K562 (cell line): Measurements from ENCODE around the gene BGLAP. TPM values are rescaled to one million over a fixed set of nuclear protein-coding genes. Genes with fewer than 3 reads are reported as not detected.

Experiments used
- ATAC-seq: fragments of 200-7000 bp; cut with Tn5 transposase; 3 replicates; pipeline ENCODE4 v1.9.1; 2020; ENCODE audit warnings: moderate library complexity
- BruUV-seq: library from RNA; stranded (reverse); fragments of 400-500 nt; replicated peaks from 2 replicates; lab custom pipeline; 2021; lab: Mats Ljungman, UMichigan
- CTCF ChIA-PET: fragments of 300-600 bp; formaldehyde crosslinking; extraction: SDS; loops from one replicate; lab custom pipeline; 2021; ENCODE audit warnings: low intra/inter-chr PET ratio; lab: Yijun Ruan, JAX
- POLR2A ChIA-PET: fragments of 300-600, 350-650 bp; sonication (Branson Sonifier 250); formaldehyde crosslinking; extraction: SDS; loops from one replicate; lab custom pipeline; 2021; ENCODE audit warnings: antibody characterized with exemption, inconsistent platforms; lab: Yijun Ruan, JAX
- DNase-seq, 4 experiments: peaks; one replicate each; pipeline versions ENCODE4 v3.0.0 to v3.0.0-alpha.2; 2011 to 2018; ENCODE audit warnings: low spot score in 3 of 4, mixed read lengths in 3 of 4; ENCODE audit errors: extremely low read depth in 1 of 4
- FAIRE-seq: peaks from 2 replicates; lab custom pipeline; 2011; peaks lifted over from hg19 to GRCh38; lab: Jason Lieb, UNC
- H2AFZ ChIP-seq: 2 replicates; pipeline ENCODE4 v1.6.0; 2011; ENCODE audit warnings: low read depth, low read length, control low read depth, inconsistent platforms
- H3K27ac ChIP-seq: fragments of 200-600 bp; 3 replicates; pipeline ENCODE4 v1.8.0; 2011; ENCODE audit warnings: low read depth, mild to moderate bottlenecking, control low read depth, inconsistent platforms, low read length, moderate library complexity, mixed read lengths; ENCODE audit errors: extremely low read depth
- H3K27me3 ChIP-seq, 2 experiments: fragments of 300-600 bp in 1 of 2; 2 replicates in 1 of 2; 3 replicates in 1 of 2; pipeline versions ENCODE4 v1.6.0 to v1.8.0; 2011; ENCODE audit warnings: inconsistent platforms in 2 of 2, low read length in 2 of 2, mild to moderate bottlenecking in 1 of 2, mixed read lengths in 1 of 2, moderate library complexity in 1 of 2; ENCODE audit not compliant: control insufficient read depth in 2 of 2, insufficient read depth in 2 of 2
- H3K36me3 ChIP-seq: fragments of 300-600 bp; 3 replicates; pipeline ENCODE4 v1.8.0; 2011; ENCODE audit warnings: mild to moderate bottlenecking, low read length, inconsistent platforms; ENCODE audit not compliant: control insufficient read depth, insufficient read depth
- H3K4me1 ChIP-seq, 2 experiments: fragments of 200-600 bp in 1 of 2; replicated peaks in 1 of 2; 2 replicates in 1 of 2; 3 replicates in 1 of 2; pipeline versions ENCODE4 v1.5.1 to v1.8.0; 2011; ENCODE audit warnings: inconsistent platforms in 2 of 2, low read length in 2 of 2, mild to moderate bottlenecking in 1 of 2, mixed read lengths in 1 of 2, moderate library complexity in 1 of 2; ENCODE audit not compliant: control insufficient read depth in 2 of 2, insufficient read depth in 2 of 2
- H3K4me2 ChIP-seq: 2 replicates; pipeline ENCODE4 v1.6.1; 2011; ENCODE audit warnings: low read length, control low read depth, inconsistent platforms, mixed read lengths; ENCODE audit not compliant: insufficient read depth
- H3K4me3 ChIP-seq: fragments of 200-600 bp; sonication (generic), shearing (Covaris generic); 2 replicates; pipeline ENCODE4 v1.5.1; 2016; ENCODE audit warnings: control low read depth, inconsistent platforms
- H3K79me2 ChIP-seq: fragments of 200-600 bp; 3 replicates; pipeline ENCODE4 v1.8.0; 2011; ENCODE audit warnings: low read length, inconsistent platforms; ENCODE audit not compliant: control insufficient read depth, insufficient read depth
- H3K9ac ChIP-seq, 2 experiments: 2 replicates each; pipeline versions ENCODE4 v1.6.0 to v1.6.1; 2011; ENCODE audit warnings: low read depth in 2 of 2, low read length in 2 of 2, control low read depth in 1 of 2, inconsistent platforms in 1 of 2, mild to moderate bottlenecking in 1 of 2, mixed read lengths in 1 of 2; ENCODE audit not compliant: insufficient read depth in 1 of 2
- H3K9me1 ChIP-seq: one replicate; pipeline ENCODE4 v1.6.0; 2011; ENCODE audit warnings: inconsistent platforms, mild to moderate bottlenecking, low read length, moderate library complexity; ENCODE audit not compliant: control insufficient read depth, insufficient read depth
- H3K9me3 ChIP-seq: replicated peaks from 2 replicates; pipeline ENCODE4 v1.5.1; 2011; ENCODE audit warnings: low read depth, low read length, inconsistent platforms; ENCODE audit not compliant: control insufficient read depth, insufficient read depth
- H4K20me1 ChIP-seq: replicated peaks from 2 replicates; pipeline ENCODE4 v1.6.1; 2011; ENCODE audit warnings: low read length, inconsistent platforms, mixed read lengths; ENCODE audit not compliant: control insufficient read depth, insufficient read depth
- HOXB6 ChIP-seq: fragments of 250-450 bp; sonication (Bioruptor Pico); IDR thresholded peaks from 2 replicates; pipeline ENCODE4 v1.5.1; 2022; ENCODE audit warnings: mild to moderate bottlenecking, borderline replicate concordance
- NR4A1 ChIP-seq, 2 experiments: fragments of 250-450 bp in 1 of 2; fragments of 450-650 bp in 1 of 2; sonication (Bioruptor Pico) in 1 of 2; IDR thresholded peaks; 2 replicates each; pipeline versions ENCODE4 v1.4.0 to v1.6.1; 2016 to 2020; ENCODE audit warnings: mild to moderate bottlenecking in 2 of 2, missing compliant biosample characterization in 1 of 2, missing genetic modification characterization in 1 of 2, moderate library complexity in 1 of 2
- PHF21A ChIP-seq: fragments of 450-650 bp; IDR thresholded peaks from 2 replicates; pipeline ENCODE4 v1.6.1; 2017; ENCODE audit warnings: low read depth, borderline replicate concordance
- POLR2G ChIP-seq: fragments of 200-400 bp; formaldehyde crosslinking; IDR thresholded peaks from 2 replicates; pipeline ENCODE4 v1.6.1; 2017; ENCODE audit warnings: low read depth, mild to moderate bottlenecking, antibody characterized with exemption, low read length, moderate library complexity
- TARDBP ChIP-seq: fragments of 450-650 bp; IDR thresholded peaks from 2 replicates; pipeline ENCODE4 v1.6.1; 2016
- YY1 ChIP-seq, 3 experiments: IDR thresholded peaks; 2 replicates each; pipeline ENCODE4 v1.6.1; 2011; ENCODE audit warnings: low read length in 2 of 3, mild to moderate bottlenecking in 2 of 3, moderate library complexity in 2 of 3, borderline replicate concordance in 1 of 3, control low read depth in 1 of 3, low read depth in 1 of 3; ENCODE audit not compliant: insufficient read depth in 3 of 3, insufficient replicate concordance in 2 of 3, control insufficient read depth in 1 of 3, insufficient read length in 1 of 3; ENCODE audit errors: extremely low read depth in 1 of 3
- ZNF316 ChIP-seq: fragments of 450-650 bp; IDR thresholded peaks from 2 replicates; pipeline ENCODE4 v1.6.1; 2016
- ZNF785 ChIP-seq: fragments of 250-450 bp; sonication (Bioruptor Pico); IDR thresholded peaks from 2 replicates; pipeline ENCODE4 v1.4.0; 2020; ENCODE audit warnings: mild to moderate bottlenecking
- WGBS: fragments of 100-300 bp; shearing (Covaris generic); methylation state at CpG from one replicate; pipeline ENCODE4 v1.1.6; 2016; ENCODE audit warnings: low coverage, mixed read lengths; ENCODE audit not compliant: insufficient coverage; ENCODE audit errors: missing lambda C conversion rate; 5-methylcytosine and 5-hydroxymethylcytosine counted together
- in situ Hi-C: fragments of 300-500 bp; cut with MboI; formaldehyde crosslinking; loops from 4 replicates; pipeline ENCODE4 v1.15.0; 2018; ENCODE audit warnings: inconsistent platforms, mixed read lengths
- intact Hi-C: fragments of 100-400 bp; cut with micrococcal nuclease; formaldehyde crosslinking; loops from 2 replicates; pipeline ENCODE4 v1.14.2; 2022
- polyA plus RNA-seq, 8 experiments: library from polyadenylated mRNA; depleted of rRNA in 4 of 8; stranded (reverse) in 5 of 8; unstranded in 3 of 8; fragments of >200 nt; fragmentation: Nextera tagmentation in 2 of 8; fragmentation: Illumina TruSeq in 1 of 8; extraction: Ambion mirVana in 2 of 8; extraction: Trizol in 1 of 8; gene quantifications; 2 replicates each; pipeline versions ENCODE4 v1.2.1 to v1.2.3, GENCODE V29; 2011 to 2014; ENCODE audit warnings: inconsistent platforms in 1 of 8, missing spikeins in 1 of 8
- total RNA-seq, 7 experiments: library from RNA; depleted of rRNA in 6 of 7; stranded (reverse); fragments of >200 nt in 6 of 7; fragmentation: Illumina TruSeq in 2 of 7; extraction: Trizol in 2 of 7; gene quantifications; 2 replicates each; pipeline versions ENCODE4 v1.2.1 to v1.2.3, GENCODE V29; 2011 to 2021; ENCODE audit warnings: low replicate concordance in 1 of 7
- TF ChIP-seq, protein P1 (sequence below): fragments of 450-650 bp; formaldehyde crosslinking; IDR thresholded peaks from 2 replicates; pipeline ENCODE4 v1.4.0; 2022; ENCODE audit warnings: missing genetic modification characterization

BGLAP gene
- total and polyA plus RNA-seq, 9 of the 15 experiments (the other 6 are each of a cell fraction or from before 2014, with no cell fraction given), result 0.15 to 1.4 (median 0.28) TPM; not detected in 3

- no peak for TF ChIP-seq NR4A1 (CRISPR knock-in tag; IDR thresholded peaks at IDR 0.05)
- no peak for TF ChIP-seq NR4A1 (tag; IDR thresholded peaks at IDR 0.05)
- TF ChIP-seq, protein P1, sequence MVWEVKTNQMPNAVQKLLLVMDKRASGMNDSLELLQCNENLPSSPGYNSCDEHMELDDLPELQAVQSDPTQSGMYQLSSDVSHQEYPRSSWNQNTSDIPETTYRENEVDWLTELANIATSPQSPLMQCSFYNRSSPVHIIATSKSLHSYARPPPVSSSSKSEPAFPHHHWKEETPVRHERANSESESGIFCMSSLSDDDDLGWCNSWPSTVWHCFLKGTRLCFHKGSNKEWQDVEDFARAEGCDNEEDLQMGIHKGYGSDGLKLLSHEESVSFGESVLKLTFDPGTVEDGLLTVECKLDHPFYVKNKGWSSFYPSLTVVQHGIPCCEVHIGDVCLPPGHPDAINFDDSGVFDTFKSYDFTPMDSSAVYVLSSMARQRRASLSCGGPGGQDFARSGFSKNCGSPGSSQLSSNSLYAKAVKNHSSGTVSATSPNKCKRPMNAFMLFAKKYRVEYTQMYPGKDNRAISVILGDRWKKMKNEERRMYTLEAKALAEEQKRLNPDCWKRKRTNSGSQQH, result no peak
- no peak for TF ChIP-seq TARDBP
- TF ChIP-seq PHF21A, result no peak
- TF ChIP-seq, all 486 proteins: peak for 0
Measured at GRCh38 chr1:156284757-156285156, 42.8 kb downstream of the BGLAP start (continued).

DNA sequence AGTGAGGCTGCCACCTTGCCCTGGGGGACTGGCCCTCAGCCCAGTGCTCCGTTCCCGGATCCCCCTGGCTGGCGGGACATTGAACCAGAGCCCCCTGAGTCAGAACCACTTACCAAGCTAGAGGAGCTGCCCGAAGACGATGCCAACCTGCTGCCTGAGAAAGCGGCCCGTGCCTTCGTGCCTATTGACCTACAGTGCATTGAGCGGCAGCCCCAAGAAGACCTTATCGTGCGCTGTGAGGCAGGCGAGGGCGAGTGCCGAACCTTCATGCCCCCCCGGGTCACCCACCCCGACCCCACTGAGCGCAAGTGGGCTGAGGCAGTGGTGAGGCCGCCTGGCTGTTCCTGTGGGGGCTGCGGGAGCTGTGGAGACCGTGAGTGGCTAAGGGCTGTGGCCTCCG is 43.5 kb downstream of the BGLAP start:
- TF ChIP-seq YY1 (IDR thresholded peaks at IDR 0.05; ENCODE audit: borderline replicate concordance in 1 of 3, control insufficient read depth in 1 of 3, extremely low read depth in 1 of 3, insufficient read depth in 3 of 3, insufficient read length in 1 of 3, insufficient replicate concordance in 2 of 3, low read depth in 1 of 3, low read length in 2 of 3) (no peak), HOXB6 (CRISPR knock-in tag) (no peak), POLR2G (0 out of 2 replicates have a peak, but pooled peaks have one; percentile 20), ZNF316 (no peak), ZNF785 (no peak)
- H3K9me3 ChIP-seq, result no peaks in the 10 kb centered on the region
- H3K4me2 ChIP-seq, result no peak overlapping the region
- peak overlapping the region in 1 of 2 experiments; percentile 40; a peak in 1 of 4 replicates for H3K9ac ChIP-seq
- no peak overlapping the region for H2AFZ ChIP-seq
- H3K27ac ChIP-seq, result no peak overlapping the region
- in situ Hi-C loops (no loop called here), intact Hi-C loops (no loop called here)
- H4K20me1 ChIP-seq, result no peaks in the 10 kb centered on the region
- 91% methylated on average over 13 of the region's 21 CpGs for WGBS
- no TSS peak for BruUV-seq
- no peak for ATAC-seq
- ChIA-PET CTCF (no interaction called here), POLR2A (interaction anchor here (1.4 to 6.3 kb wide), 2 partner anchors 15 to 19 kb away, joined by 3 to 63 read pairs; no protein-coding TSS in a partner anchor)
- peaks cover 6 to 10% of the 10 kb centered on the region in 2 experiments; a peak in 4 of 5 replicates for H3K4me1 ChIP-seq
- H3K27me3 ChIP-seq, result no peaks in the 10 kb centered on the region
- H3K9me1 ChIP-seq, result no peaks in the 10 kb centered on the region
- no peak for FAIRE-seq
- no peak overlapping the region for H3K4me3 ChIP-seq
- H3K79me2 ChIP-seq, result peaks cover 32% of the 10 kb centered on the region
- no peak for DNase-seq
- peaks cover 27% of the 10 kb centered on the region for H3K36me3 ChIP-seq
